HCT116 (cell line): ENCODE measurements around the gene PCED1A. TPM values are rescaled to one million over a fixed set of nuclear protein-coding genes. Genes with fewer than 3 reads are reported as not detected.

Experiments
- ATAC-seq: fragments of 200-7000 bp; cut with Tn5 transposase; 2 replicates; pipeline ENCODE4 v1.9.1; 2020; ENCODE audit warnings: mild to moderate bottlenecking, moderate library complexity
- BruUV-seq: library from RNA; stranded (reverse); fragments of 400-500 nt; replicated peaks from 2 replicates; lab custom pipeline; 2021; lab: Mats Ljungman, UMichigan
- CTCF ChIA-PET: fragments of 300-600 bp; sonication (Branson Sonifier 250); formaldehyde crosslinking; loops from one replicate; lab custom pipeline; 2021; ENCODE audit warnings: antibody characterized with exemption; lab: Charles Lee
- POLR2A ChIA-PET: fragments of 300-600, 350-600 bp; sonication (Branson Sonifier 250); formaldehyde crosslinking; loops from one replicate; lab custom pipeline; 2021; ENCODE audit warnings: antibody characterized with exemption; lab: Charles Lee
- RAD21 ChIA-PET, 2 experiments: fragments of 300-600 bp; sonication (Branson Sonifier 250); formaldehyde crosslinking; loops; one replicate each; lab custom pipeline; 2023; ENCODE audit warnings: low total read pairs in 2 of 2; ENCODE audit not compliant: uncharacterized antibody in 2 of 2, unreplicated experiment in 2 of 2, low non-redundant PET in 1 of 2; lab: Charles Lee
- DNase-seq: peaks from one replicate; pipeline ENCODE4 v3.0.0-alpha.2; 2010; ENCODE audit warnings: low read depth, low spot score
- H2AFZ ChIP-seq: fragments of 200-600 bp; shearing (Covaris generic), sonication (generic); 2 replicates; pipeline ENCODE4 v1.6.1; 2017; ENCODE audit warnings: low read depth, mixed run types, mixed read lengths, antibody characterized with exemption, low read length; ENCODE audit not compliant: poor library complexity, severe bottlenecking
- H3K27ac ChIP-seq: 2 replicates; pipeline ENCODE4 v1.5.1; 2012; ENCODE audit warnings: low read depth, low read length
- H3K27me3 ChIP-seq: fragments of 200-600 bp; sonication (generic); 2 replicates; pipeline ENCODE4 v1.6.1; 2016; ENCODE audit warnings: mixed run types, low read length, mixed read lengths; ENCODE audit not compliant: insufficient read depth
- H3K36me3 ChIP-seq, 2 experiments: fragments of 200-500 bp in 1 of 2; fragments of 200-600 bp in 1 of 2; sonication (Bioruptor generic) in 1 of 2; sonication (generic) in 1 of 2; 2 replicates each; pipeline versions ENCODE4 v1.5.1 to v1.6.1; 2014 to 2016; ENCODE audit warnings: low read length in 2 of 2, inconsistent platforms in 1 of 2, mixed read lengths in 1 of 2, mixed run types in 1 of 2; ENCODE audit not compliant: insufficient read depth in 2 of 2, control insufficient read depth in 1 of 2
- H3K4me1 ChIP-seq, 2 experiments: fragments of 200-600 bp in 1 of 2; sonication (generic) in 1 of 2; 2 replicates each; pipeline versions ENCODE4 v1.5.1 to v1.6.1; 2012 to 2017; ENCODE audit warnings: low read length in 2 of 2, inconsistent platforms in 1 of 2, mild to moderate bottlenecking in 1 of 2, mixed read lengths in 1 of 2, mixed run types in 1 of 2, moderate library complexity in 1 of 2; ENCODE audit not compliant: insufficient read depth in 2 of 2, control insufficient read depth in 1 of 2
- H3K4me2 ChIP-seq: fragments of 200-600 bp; sonication (generic); 2 replicates; pipeline ENCODE4 v1.6.1; 2017; ENCODE audit warnings: mixed run types, low read length, mixed read lengths
- H3K4me3 ChIP-seq, 2 experiments: fragments of 200-600 bp in 1 of 2; sonication (generic) in 1 of 2; replicated peaks in 1 of 2; 2 replicates each; pipeline ENCODE4 v1.5.1; 2011 to 2016; ENCODE audit warnings: low read length in 2 of 2, control low read depth in 1 of 2, low read depth in 1 of 2, mild to moderate bottlenecking in 1 of 2, mixed read lengths in 1 of 2, mixed run types in 1 of 2
- H3K79me2 ChIP-seq: fragments of 200-600 bp; sonication (generic); 2 replicates; pipeline ENCODE4 v1.6.1; 2017; ENCODE audit warnings: mild to moderate bottlenecking, mixed run types, low read length, moderate library complexity, mixed read lengths; ENCODE audit not compliant: insufficient read depth
- H3K9ac ChIP-seq: fragments of 200-600 bp; sonication (generic); 2 replicates; pipeline ENCODE4 v1.6.1; 2016; ENCODE audit warnings: low read length, mixed read lengths
- H3K9me2 ChIP-seq: fragments of 200-600 bp; sonication (generic), shearing (Covaris generic); 2 replicates; pipeline ENCODE4 v1.6.1; 2017; ENCODE audit warnings: mixed run types, mild to moderate bottlenecking, moderate library complexity; ENCODE audit not compliant: insufficient read depth
- H3K9me3 ChIP-seq, 2 experiments: fragments of 200-500 bp in 1 of 2; fragments of 200-600 bp in 1 of 2; sonication (Bioruptor generic) in 1 of 2; sonication (generic) in 1 of 2; 2 replicates each; pipeline ENCODE4 v1.6.1; 2014 to 2017; ENCODE audit warnings: low read length in 2 of 2, mixed read lengths in 2 of 2, inconsistent platforms in 1 of 2, low read depth in 1 of 2, mild to moderate bottlenecking in 1 of 2, mixed run types in 1 of 2, moderate library complexity in 1 of 2; ENCODE audit not compliant: control insufficient read depth in 1 of 2, insufficient read depth in 1 of 2
- H4K20me1 ChIP-seq: fragments of 200-600 bp; sonication (generic), shearing (Covaris generic); 2 replicates; pipeline ENCODE4 v1.6.1; 2017; ENCODE audit warnings: mixed run types, mild to moderate bottlenecking, moderate library complexity; ENCODE audit not compliant: insufficient read depth
- ATF3 ChIP-seq: IDR thresholded peaks from 2 replicates; pipeline ENCODE4 v1.6.1; 2012
- CBX3 ChIP-seq: IDR thresholded peaks from 2 replicates; pipeline ENCODE4 v1.6.1; 2012; ENCODE audit warnings: low read depth
- CEBPB ChIP-seq: IDR thresholded peaks from 2 replicates; pipeline ENCODE4 v1.6.1; 2012; ENCODE audit warnings: low read depth
- EGR1 ChIP-seq: IDR thresholded peaks from 2 replicates; pipeline ENCODE4 v1.6.1; 2012; ENCODE audit warnings: low read depth
- ELF1 ChIP-seq: IDR thresholded peaks from 2 replicates; pipeline ENCODE4 v1.6.1; 2012; ENCODE audit warnings: low read depth, borderline replicate concordance
- EZH2phosphoT487 ChIP-seq: fragments of 200-600 bp; IDR thresholded peaks from 2 replicates; pipeline ENCODE4 v1.6.1; 2018; ENCODE audit warnings: antibody characterized with exemption, borderline replicate concordance
- FOSL1 ChIP-seq: IDR thresholded peaks from 2 replicates; pipeline ENCODE4 v1.6.1; 2012; ENCODE audit warnings: low read depth
- JUND ChIP-seq: IDR thresholded peaks from 2 replicates; pipeline ENCODE4 v1.6.1; 2012
- MAX ChIP-seq: IDR thresholded peaks from 2 replicates; pipeline ENCODE4 v1.6.1; 2012
- POLR2A ChIP-seq: IDR thresholded peaks from 2 replicates; pipeline ENCODE4 v1.7.0; 2011; ENCODE audit warnings: borderline replicate concordance; ENCODE audit not compliant: insufficient read depth, insufficient read length; ENCODE audit errors: extremely low read depth
- POLR2AphosphoS5 ChIP-seq: IDR thresholded peaks from 2 replicates; pipeline ENCODE4 v1.6.1; 2011; ENCODE audit warnings: mild to moderate bottlenecking, low read depth, low read length, moderate library complexity
- RAD21 ChIP-seq: IDR thresholded peaks from 2 replicates; pipeline ENCODE4 v1.6.1; 2012; ENCODE audit warnings: low read depth, mild to moderate bottlenecking
- SIN3A ChIP-seq: IDR thresholded peaks from 2 replicates; pipeline ENCODE4 v1.6.1; 2012; ENCODE audit warnings: low read depth
- SP1 ChIP-seq: IDR thresholded peaks from 2 replicates; pipeline ENCODE4 v1.6.1; 2012; ENCODE audit warnings: low read depth
- SRF ChIP-seq: IDR thresholded peaks from 2 replicates; pipeline ENCODE4 v1.6.1; 2012; ENCODE audit warnings: low read depth
- YY1 ChIP-seq: IDR thresholded peaks from 2 replicates; pipeline ENCODE4 v1.6.1; 2011; ENCODE audit warnings: low read length, low read depth, moderate library complexity, mild to moderate bottlenecking; ENCODE audit not compliant: insufficient replicate concordance; ENCODE audit errors: extremely low read depth
- ZNF274 ChIP-seq: fragments of 200-500 bp; sonication (Bioruptor generic); IDR thresholded peaks from 2 replicates; pipeline ENCODE4 v1.6.1; 2014; ENCODE audit warnings: mild to moderate bottlenecking, low read depth, low read length, inconsistent platforms
- intact Hi-C: fragments of 100-400 bp; cut with micrococcal nuclease; formaldehyde crosslinking; loops from 2 replicates; pipeline ENCODE4 v1.10.0; 2022
- total RNA-seq: library from RNA; stranded (reverse); gene quantifications from one replicate; pipeline ENCODE4 v1.2.1, GENCODE V29; 2021; ENCODE audit not compliant: unreplicated experiment
- TF ChIP-seq, protein P1 (sequence below), 3 experiments: fragments of 200-600 bp in 1 of 3; sonication (generic) in 1 of 3; IDR thresholded peaks in 2 of 3; conservative IDR thresholded peaks in 1 of 3; 2 replicates each; pipeline ENCODE4 v1.5.1; 2012 to 2017; ENCODE audit warnings: low read depth in 2 of 3, low read length in 2 of 3, antibody characterized with exemption in 1 of 3, borderline replicate concordance in 1 of 3, control low read depth in 1 of 3, mild to moderate bottlenecking in 1 of 3, mixed read lengths in 1 of 3, mixed run types in 1 of 3, moderate library complexity in 1 of 3; ENCODE audit not compliant: insufficient read depth in 1 of 3
- TF ChIP-seq, protein P2 (sequence below): IDR thresholded peaks from 2 replicates; pipeline ENCODE4 v1.6.1; 2012; ENCODE audit warnings: low read depth

PCED1A gene
- total RNA-seq, 1 experiment from 2014 or later = 31.8 TPM

GRCh38 chr20:2820084-2820895 is 20.2 kb downstream of the PCED1A start:
- POLR2A ChIA-PET = no interaction called here
- no peak for DNase-seq
- H3K27ac ChIP-seq = no peak overlapping the region
- H4K20me1 ChIP-seq = no peaks in the 10 kb centered on the region
- H3K4me2 ChIP-seq = no peak overlapping the region
- TF ChIP-seq POLR2A = no peak
- TF ChIP-seq ATF3 = no peak
- no peak for TF ChIP-seq SIN3A
- TF ChIP-seq JUND = no peak
- TF ChIP-seq CEBPB = no peak
- TF ChIP-seq YY1 = no peak
- no peak for TF ChIP-seq POLR2AphosphoS5
- no peak for TF ChIP-seq FOSL1
- TF ChIP-seq, protein P1, sequence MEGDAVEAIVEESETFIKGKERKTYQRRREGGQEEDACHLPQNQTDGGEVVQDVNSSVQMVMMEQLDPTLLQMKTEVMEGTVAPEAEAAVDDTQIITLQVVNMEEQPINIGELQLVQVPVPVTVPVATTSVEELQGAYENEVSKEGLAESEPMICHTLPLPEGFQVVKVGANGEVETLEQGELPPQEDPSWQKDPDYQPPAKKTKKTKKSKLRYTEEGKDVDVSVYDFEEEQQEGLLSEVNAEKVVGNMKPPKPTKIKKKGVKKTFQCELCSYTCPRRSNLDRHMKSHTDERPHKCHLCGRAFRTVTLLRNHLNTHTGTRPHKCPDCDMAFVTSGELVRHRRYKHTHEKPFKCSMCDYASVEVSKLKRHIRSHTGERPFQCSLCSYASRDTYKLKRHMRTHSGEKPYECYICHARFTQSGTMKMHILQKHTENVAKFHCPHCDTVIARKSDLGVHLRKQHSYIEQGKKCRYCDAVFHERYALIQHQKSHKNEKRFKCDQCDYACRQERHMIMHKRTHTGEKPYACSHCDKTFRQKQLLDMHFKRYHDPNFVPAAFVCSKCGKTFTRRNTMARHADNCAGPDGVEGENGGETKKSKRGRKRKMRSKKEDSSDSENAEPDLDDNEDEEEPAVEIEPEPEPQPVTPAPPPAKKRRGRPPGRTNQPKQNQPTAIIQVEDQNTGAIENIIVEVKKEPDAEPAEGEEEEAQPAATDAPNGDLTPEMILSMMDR (IDR thresholded peaks at IDR 0.05 in 2 of 3, conservative IDR thresholded peaks at IDR 0.05 in 1 of 3; ENCODE audit: borderline replicate concordance in 1 of 3, insufficient read depth in 1 of 3, low read depth in 2 of 3, low read length in 2 of 3) = no peak
- no peak for TF ChIP-seq SP1
- TF ChIP-seq EGR1 = no peak
- no peak for TF ChIP-seq EZH2phosphoT487
- TF ChIP-seq MAX = no peak
- no peak for TF ChIP-seq RAD21
- no peak for TF ChIP-seq ELF1
- no peak for TF ChIP-seq SRF
- TF ChIP-seq ZNF274 = no peak
- TF ChIP-seq CBX3 = no peak
- TF ChIP-seq, protein P2, sequence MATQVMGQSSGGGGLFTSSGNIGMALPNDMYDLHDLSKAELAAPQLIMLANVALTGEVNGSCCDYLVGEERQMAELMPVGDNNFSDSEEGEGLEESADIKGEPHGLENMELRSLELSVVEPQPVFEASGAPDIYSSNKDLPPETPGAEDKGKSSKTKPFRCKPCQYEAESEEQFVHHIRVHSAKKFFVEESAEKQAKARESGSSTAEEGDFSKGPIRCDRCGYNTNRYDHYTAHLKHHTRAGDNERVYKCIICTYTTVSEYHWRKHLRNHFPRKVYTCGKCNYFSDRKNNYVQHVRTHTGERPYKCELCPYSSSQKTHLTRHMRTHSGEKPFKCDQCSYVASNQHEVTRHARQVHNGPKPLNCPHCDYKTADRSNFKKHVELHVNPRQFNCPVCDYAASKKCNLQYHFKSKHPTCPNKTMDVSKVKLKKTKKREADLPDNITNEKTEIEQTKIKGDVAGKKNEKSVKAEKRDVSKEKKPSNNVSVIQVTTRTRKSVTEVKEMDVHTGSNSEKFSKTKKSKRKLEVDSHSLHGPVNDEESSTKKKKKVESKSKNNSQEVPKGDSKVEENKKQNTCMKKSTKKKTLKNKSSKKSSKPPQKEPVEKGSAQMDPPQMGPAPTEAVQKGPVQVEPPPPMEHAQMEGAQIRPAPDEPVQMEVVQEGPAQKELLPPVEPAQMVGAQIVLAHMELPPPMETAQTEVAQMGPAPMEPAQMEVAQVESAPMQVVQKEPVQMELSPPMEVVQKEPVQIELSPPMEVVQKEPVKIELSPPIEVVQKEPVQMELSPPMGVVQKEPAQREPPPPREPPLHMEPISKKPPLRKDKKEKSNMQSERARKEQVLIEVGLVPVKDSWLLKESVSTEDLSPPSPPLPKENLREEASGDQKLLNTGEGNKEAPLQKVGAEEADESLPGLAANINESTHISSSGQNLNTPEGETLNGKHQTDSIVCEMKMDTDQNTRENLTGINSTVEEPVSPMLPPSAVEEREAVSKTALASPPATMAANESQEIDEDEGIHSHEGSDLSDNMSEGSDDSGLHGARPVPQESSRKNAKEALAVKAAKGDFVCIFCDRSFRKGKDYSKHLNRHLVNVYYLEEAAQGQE = no peak
- no peaks in the 10 kb centered on the region for H3K9me2 ChIP-seq
- H3K27me3 ChIP-seq = peaks cover 3% of the 10 kb centered on the region; the same call in 1 of the 2 replicates
- intact Hi-C loops = no loop called here
- H3K79me2 ChIP-seq = no peaks in the 10 kb centered on the region
- H3K4me3 ChIP-seq = no peak overlapping the region
- no peaks in the 10 kb centered on the region for H3K36me3 ChIP-seq
- ATAC-seq = no peak
- RAD21 ChIA-PET = no interaction called here
- H3K9me3 ChIP-seq = no peaks in the 10 kb centered on the region
- no peak overlapping the region for H2AFZ ChIP-seq
- no peak overlapping the region for H3K9ac ChIP-seq
- BruUV-seq = no TSS peak
- peaks cover 3 to 7% of the 10 kb centered on the region in 2 experiments; a peak in 3 of 4 replicates for H3K4me1 ChIP-seq
- CTCF ChIA-PET = no interaction called here
